H1 (cell line): ENCODE results near the gene SLC25A24. TPM values are rescaled to one million over a fixed set of nuclear protein-coding genes. Genes with fewer than 3 reads are reported as not detected.

Experiments
- CTCF ChIA-PET: fragments of 300-600 bp; sonication (Branson Sonifier 250); formaldehyde crosslinking; loops from one replicate; lab custom pipeline; 2021; ENCODE audit not compliant: partially characterized antibody; lab: Charles Lee
- POLR2A ChIA-PET: fragments of 300-600 bp; sonication (Branson Sonifier 250); formaldehyde crosslinking; loops from one replicate; lab custom pipeline; 2021; ENCODE audit warnings: inconsistent platforms; ENCODE audit not compliant: partially characterized antibody; lab: Charles Lee
- DNase-seq, 2 experiments: peaks; one replicate each; pipeline versions ENCODE4 v3.0.0 to v3.0.0-alpha.2; 2010 to 2022; ENCODE audit warnings: low spot score in 2 of 2, low read depth in 1 of 2, mixed read lengths in 1 of 2
- FAIRE-seq: peaks from 2 replicates; lab custom pipeline; 2011; peaks lifted over from hg19 to GRCh38; lab: Jason Lieb, UNC
- H2AFZ ChIP-seq: 2 replicates; pipeline ENCODE4 v1.8.1; 2012; ENCODE audit warnings: low read length, inconsistent platforms
- H2AK5ac ChIP-seq: 2 replicates; pipeline ENCODE4 v1.6.1; 2013; ENCODE audit warnings: low read depth, low read length
- H2BK120ac ChIP-seq: replicated peaks from 2 replicates; pipeline ENCODE3; 2013; ENCODE audit warnings: low read depth, low read length, inconsistent platforms
- H2BK12ac ChIP-seq: 2 replicates; pipeline ENCODE4 v1.6.1; 2013; ENCODE audit warnings: low read depth, low read length
- H2BK15ac ChIP-seq: 2 replicates; pipeline ENCODE4 v1.6.1; 2013; ENCODE audit warnings: low read length
- H2BK20ac ChIP-seq: 2 replicates; pipeline ENCODE4 v1.6.1; 2013; ENCODE audit warnings: low read length
- H2BK5ac ChIP-seq: 2 replicates; pipeline ENCODE4 v1.6.1; 2013; ENCODE audit warnings: low read depth, low read length
- H3K14ac ChIP-seq: 2 replicates; pipeline ENCODE4 v1.6.1; 2013; ENCODE audit warnings: inconsistent platforms; ENCODE audit not compliant: insufficient read length
- H3K18ac ChIP-seq: 2 replicates; pipeline ENCODE4 v1.6.1; 2013; ENCODE audit warnings: low read length; ENCODE audit errors: extremely low read depth
- H3K23ac ChIP-seq: 2 replicates; pipeline ENCODE4 v1.6.1; 2013; ENCODE audit warnings: inconsistent platforms; ENCODE audit not compliant: insufficient read length
- H3K23me2 ChIP-seq: 2 replicates; pipeline ENCODE4 v1.6.1; 2013; ENCODE audit warnings: low read depth, low read length
- H3K27ac ChIP-seq: 2 replicates; pipeline ENCODE4 v1.6.1; 2011; ENCODE audit warnings: low read depth, low read length, inconsistent platforms
- H3K27me3 ChIP-seq, 4 experiments: replicated peaks in 1 of 4; 1 replicate in 1 of 4; 2 replicates in 3 of 4; pipeline versions ENCODE4 v1.6.1 to v1.8.1; 2011 to 2013; ENCODE audit warnings: low read length in 3 of 4, mild to moderate bottlenecking in 3 of 4, inconsistent platforms in 2 of 4, mixed read lengths in 2 of 4, moderate library complexity in 1 of 4; ENCODE audit not compliant: control insufficient read depth in 3 of 4, insufficient read depth in 3 of 4; ENCODE audit errors: extremely low read depth in 1 of 4
- H3K36me3 ChIP-seq, 4 experiments: 2 replicates each; pipeline versions ENCODE4 v1.6.1 to v1.8.1; 2011 to 2013; ENCODE audit warnings: mild to moderate bottlenecking in 4 of 4, low read length in 3 of 4, moderate library complexity in 2 of 4, control low read depth in 1 of 4, inconsistent platforms in 1 of 4; ENCODE audit not compliant: insufficient read depth in 4 of 4, control insufficient read depth in 2 of 4
- H3K4ac ChIP-seq: replicated peaks from 2 replicates; pipeline ENCODE3; 2013; ENCODE audit warnings: low read length, low read depth, mixed read lengths, inconsistent platforms; ENCODE audit not compliant: insufficient read length
- H3K4me1 ChIP-seq, 4 experiments: replicated peaks in 1 of 4; 1 replicate in 1 of 4; 2 replicates in 3 of 4; pipeline versions ENCODE4 v1.6.1 to v1.8.1; 2011 to 2013; ENCODE audit warnings: low read length in 3 of 4, inconsistent platforms in 2 of 4, mixed read lengths in 1 of 4; ENCODE audit not compliant: insufficient read depth in 4 of 4, control insufficient read depth in 3 of 4
- H3K4me2 ChIP-seq, 2 experiments: 2 replicates each; pipeline versions ENCODE4 v1.6.1 to v1.8.1; 2011 to 2013; ENCODE audit warnings: low read depth in 2 of 2, low read length in 2 of 2, control low read depth in 1 of 2, inconsistent platforms in 1 of 2, mild to moderate bottlenecking in 1 of 2; ENCODE audit not compliant: insufficient read depth in 1 of 2
- H3K4me3 ChIP-seq, 4 experiments: fragments of 200-600, 300-600 bp in 1 of 4; sonication (generic), shearing (Covaris generic), sonication (Bioruptor Twin) in 1 of 4; 2 replicates each; pipeline versions ENCODE4 v1.5.1 to v1.8.1; 2011 to 2016; ENCODE audit warnings: low read length in 4 of 4, low read depth in 3 of 4, control low read depth in 2 of 4, inconsistent platforms in 2 of 4, mild to moderate bottlenecking in 2 of 4, mixed read lengths in 1 of 4, moderate library complexity in 1 of 4; ENCODE audit not compliant: insufficient read depth in 2 of 4; ENCODE audit errors: extremely low read depth in 1 of 4
- H3K56ac ChIP-seq: replicated peaks from 2 replicates; pipeline ENCODE3; 2013; ENCODE audit warnings: low read depth, mild to moderate bottlenecking, mixed read lengths, low read length, inconsistent platforms; ENCODE audit not compliant: insufficient read length
- H3K79me1 ChIP-seq: 2 replicates; pipeline ENCODE4 v1.6.1; 2013; ENCODE audit warnings: low read depth, low read length, control low read depth
- H3K79me2 ChIP-seq, 2 experiments: 2 replicates each; pipeline versions ENCODE4 v1.6.1 to v1.8.1; 2012 to 2013; ENCODE audit warnings: low read length in 2 of 2, mild to moderate bottlenecking in 2 of 2, inconsistent platforms in 1 of 2; ENCODE audit not compliant: insufficient read depth in 2 of 2, control insufficient read depth in 1 of 2
- H3K9ac ChIP-seq, 4 experiments: replicated peaks in 1 of 4; 1 replicate in 1 of 4; 2 replicates in 3 of 4; pipeline versions ENCODE4 v1.6.1 to v1.8.1; 2011 to 2013; ENCODE audit warnings: low read depth in 3 of 4, low read length in 3 of 4, control low read depth in 2 of 4, mild to moderate bottlenecking in 2 of 4, moderate library complexity in 2 of 4, inconsistent platforms in 1 of 4; ENCODE audit errors: extremely low read depth in 1 of 4
- H3K9me3 ChIP-seq, 2 experiments: 2 replicates each; pipeline versions ENCODE4 v1.6.1 to v1.8.1; 2012 to 2013; ENCODE audit warnings: mild to moderate bottlenecking in 2 of 2, moderate library complexity in 2 of 2, control low read depth in 1 of 2, inconsistent platforms in 1 of 2, low read depth in 1 of 2, low read length in 1 of 2, mixed read lengths in 1 of 2; ENCODE audit not compliant: insufficient read depth in 2 of 2
- H4K20me1 ChIP-seq, 2 experiments: replicated peaks in 1 of 2; 2 replicates each; pipeline versions ENCODE3 to v1.8.1; 2011 to 2013; ENCODE audit warnings: inconsistent platforms in 2 of 2, low read length in 2 of 2, mild to moderate bottlenecking in 1 of 2; ENCODE audit not compliant: insufficient read depth in 2 of 2, control insufficient read depth in 1 of 2
- H4K5ac ChIP-seq: 2 replicates; pipeline ENCODE4 v1.6.1; 2013; ENCODE audit warnings: low read length, low read depth, mixed read lengths, inconsistent platforms; ENCODE audit not compliant: insufficient read length
- H4K8ac ChIP-seq: 2 replicates; pipeline ENCODE4 v1.8.0; 2013; ENCODE audit warnings: mild to moderate bottlenecking, moderate library complexity, low read length, inconsistent platforms; ENCODE audit not compliant: insufficient read depth; ENCODE audit errors: extremely low read depth
- H4K91ac ChIP-seq: replicated peaks from 2 replicates; pipeline ENCODE3; 2013; ENCODE audit warnings: low read length, mixed read lengths, inconsistent platforms; ENCODE audit not compliant: insufficient read length
- ATF3 ChIP-seq: IDR thresholded peaks from 2 replicates; pipeline ENCODE4 v1.6.1; 2011; ENCODE audit warnings: low read depth, mild to moderate bottlenecking, low read length; ENCODE audit not compliant: insufficient read depth
- CBX5 ChIP-seq: fragments of 300-800, 300-1000 bp; sonication (generic); IDR thresholded peaks from 2 replicates; pipeline ENCODE4 v1.7.1; 2016; ENCODE audit warnings: antibody characterized with exemption, low read length, low read depth
- EZH2 ChIP-seq: fragments of 200-600 bp; sonication (generic); IDR thresholded peaks from 2 replicates; pipeline ENCODE4 v1.7.1; 2012; ENCODE audit warnings: low read depth, mild to moderate bottlenecking, moderate library complexity, low read length, inconsistent platforms; ENCODE audit not compliant: severe bottlenecking
- HDAC2 ChIP-seq, 2 experiments: fragments of 300-600 bp in 1 of 2; sonication (generic) in 1 of 2; IDR thresholded peaks; 2 replicates each; pipeline ENCODE4 v1.6.1; 2011 to 2012; ENCODE audit warnings: low read depth in 2 of 2, low read length in 2 of 2, mild to moderate bottlenecking in 2 of 2, moderate library complexity in 2 of 2, borderline replicate concordance in 1 of 2, inconsistent platforms in 1 of 2
- JUND ChIP-seq: IDR thresholded peaks from 2 replicates; pipeline ENCODE4 v1.6.1; 2011; ENCODE audit warnings: mild to moderate bottlenecking, improper control_type of control experiment, low read length
- KDM4A ChIP-seq: IDR thresholded peaks from one replicate; pipeline ENCODE4 v1.7.1; 2012; ENCODE audit warnings: low read depth, mild to moderate bottlenecking, moderate library complexity, low read length, inconsistent platforms; ENCODE audit not compliant: severe bottlenecking
- MAFK ChIP-seq: IDR thresholded peaks from 2 replicates; pipeline ENCODE4 v1.6.1; 2012; ENCODE audit warnings: low read depth, mild to moderate bottlenecking, improper control_type of control experiment, low read length
- MAX ChIP-seq: IDR thresholded peaks from 2 replicates; pipeline ENCODE4 v1.6.1; 2012; ENCODE audit warnings: inconsistent platforms
- RAD21 ChIP-seq, 2 experiments: IDR thresholded peaks in 1 of 2; conservative IDR thresholded peaks in 1 of 2; 2 replicates each; pipeline ENCODE4 v1.6.1; 2011; ENCODE audit warnings: low read depth in 2 of 2, low read length in 2 of 2, improper control_type of control experiment in 1 of 2, inconsistent platforms in 1 of 2, mild to moderate bottlenecking in 1 of 2, moderate library complexity in 1 of 2
- SRF ChIP-seq: IDR thresholded peaks from 2 replicates; pipeline ENCODE4 v1.6.1; 2011; ENCODE audit warnings: mild to moderate bottlenecking, low read depth, low read length, moderate library complexity
- WGBS, 2 experiments: shearing (Covaris generic) in 1 of 2; methylation state at CpG; one replicate each; pipeline versions ENCODE4 v1.1.6 to v1.1.7; 2013 to 2015; ENCODE audit warnings: low lambda C conversion rate in 2 of 2, mixed read lengths in 2 of 2, inconsistent platforms in 1 of 2, low coverage in 1 of 2, missing lambda C conversion rate in 1 of 2; ENCODE audit not compliant: insufficient replicate concordance in 2 of 2, insufficient coverage in 1 of 2, insufficient read length in 1 of 2; ENCODE audit errors: extremely low coverage in 1 of 2, missing lambda C conversion rate in 1 of 2; 5-methylcytosine and 5-hydroxymethylcytosine counted together
- polyA plus RNA-seq, 7 experiments: library from polyadenylated mRNA; depleted of rRNA in 3 of 7; stranded (reverse) in 5 of 7; unstranded in 2 of 7; fragments of >200 nt in 5 of 7; fragments of 200-250 nt in 2 of 7; gene quantifications; 1 replicate in 5 of 7; 2 replicates in 1 of 7; 4 replicates in 1 of 7; pipeline versions ENCODE4 v1.2.1 to v1.2.3, GENCODE V29; 2011 to 2013; ENCODE audit warnings: missing spikeins in 2 of 7, mixed read lengths in 2 of 7
- total RNA-seq: library from RNA; stranded (reverse); fragmentation: NEBNext Ultra II Directional; extraction: Animal tissue kit (Norgen Biotek cat#: 25700); gene quantifications from 2 replicates; pipeline ENCODE4 v1.2.1, GENCODE V29; 2021

SLC25A24 gene
- total and polyA plus RNA-seq, 2 of the 8 experiments (the other 6 are each of a cell fraction or from before 2014, with no cell fraction given) = 13.6 to 40.6 TPM

GRCh38 chr1:108109295-108109973, 90.7 kb downstream of the SLC25A24 start:
- Histone ChIP-seq H2BK120ac (no peak overlapping the region), H3K9ac (no peak overlapping the region), H3K79me2 (no peaks in the 10 kb centered on the region), H2BK20ac (no peak overlapping the region), H3K4me1 (no peaks in the 10 kb centered on the region), H3K9me3 (no peaks in the 10 kb centered on the region), H3K56ac (no peak overlapping the region), H4K20me1 (no peaks in the 10 kb centered on the region), H3K4me2 (no peak overlapping the region), H3K27ac (no peak overlapping the region), H4K91ac (no peak overlapping the region), H4K8ac (no peak overlapping the region), H3K4me3 (no peak overlapping the region), H2BK15ac (no peak overlapping the region), H3K36me3 (no peaks in the 10 kb centered on the region; a peak in 1 of 8 replicates), H2AFZ (no peak overlapping the region), H3K23ac (no peak overlapping the region), H3K79me1 (no peaks in the 10 kb centered on the region), H4K5ac (no peak overlapping the region), H3K14ac (no peak overlapping the region), H2BK12ac (no peak overlapping the region), H3K27me3 (no peaks in the 10 kb centered on the region), H3K4ac (no peak overlapping the region), H2AK5ac (no peak overlapping the region), H2BK5ac (no peak overlapping the region), H3K23me2 (no peaks in the 10 kb centered on the region), H3K18ac (no peak overlapping the region)
- ChIA-PET CTCF (interaction anchor here (1.1 kb wide), 1 partner anchor 17 kb away, joined by 4 read pairs; no protein-coding TSS in a partner anchor), POLR2A (no interaction called here)
- 94% methylated on average over 6 of the region's 6 CpGs; no CpG with 5 or more reads in 1 of the 2 experiments for WGBS, 2 experiments
- no peak for FAIRE-seq
- no peak for DNase-seq
- no peak for TF ChIP-seq CBX5
- TF ChIP-seq SRF = no peak
- TF ChIP-seq MAX = no peak
- no peak for TF ChIP-seq RAD21 (IDR thresholded peaks at IDR 0.05 in 1 of 2, conservative IDR thresholded peaks at IDR 0.05 in 1 of 2; ENCODE audit: low read depth in 2 of 2, low read length in 2 of 2)
- TF ChIP-seq KDM4A = no peak
- no peak for TF ChIP-seq ATF3
- TF ChIP-seq EZH2 = no peak
- no peak for TF ChIP-seq HDAC2 (IDR thresholded peaks at IDR 0.05; ENCODE audit: borderline replicate concordance in 1 of 2, low read depth in 2 of 2, low read length in 2 of 2)
- TF ChIP-seq JUND = no peak
- no peak for TF ChIP-seq MAFK
